ENCODE data around the gene DOCK10.
A peak's percentile ranks its signal among the peaks of the same experiment; 100 is the strongest.

Gene DOCK10

GRCh38 chr2:225009768-225010167 is 32.5 kb downstream of the DOCK10 start:
- no peak for DNase-seq

- no peak for DNase-seq
Observed at GRCh38 chr2:225008935-225009334, 33.3 kb downstream of the DOCK10 start.

- DNase-seq: no peak
Observed at GRCh38 chr2:225008179-225008856, 34.0 kb downstream of the DOCK10 start.

- DNase-seq: no peak
Observed at GRCh38 chr2:225006730-225007129, 35.5 kb downstream of the DOCK10 start.

GRCh38 chr2:225004597-225004996 is 37.7 kb downstream of the DOCK10 start:
- no peak for DNase-seq

GRCh38 chr2:225002656-225003045 is 39.6 kb downstream of the DOCK10 start:
- peak; percentile 5 for DNase-seq

- peak; percentile 17 for DNase-seq
Observed at GRCh38 chr2:225002039-225002655, 40.1 kb downstream of the DOCK10 start.

- no peak for DNase-seq
Observed at GRCh38 chr2:224999754-225000153, 42.5 kb downstream of the DOCK10 start.

- no peak for DNase-seq
Observed at GRCh38 chr2:224999321-224999720, 42.9 kb downstream of the DOCK10 start.

- no peak for DNase-seq
Observed at GRCh38 chr2:224997802-224998201, 44.5 kb downstream of the DOCK10 start.

GRCh38 chr2:224995419-224995818 is 46.8 kb downstream of the DOCK10 start:
- DNase-seq: no peak

- no peak for DNase-seq
Observed at GRCh38 chr2:224994242-224994823, 47.9 kb downstream of the DOCK10 start.

GRCh38 chr2:224990710-224991109 is 51.6 kb downstream of the DOCK10 start:
- DNase-seq: no peak

GRCh38 chr2:224987733-224988132 is 54.5 kb downstream of the DOCK10 start:
- DNase-seq: no peak

- DNase-seq: no peak
Observed at GRCh38 chr2:224986477-224986876, 55.8 kb downstream of the DOCK10 start.

- DNase-seq: no peak
Observed at GRCh38 chr2:224984637-224985036, 57.6 kb downstream of the DOCK10 start.

GRCh38 chr2:224983712-224984554 is 58.3 kb downstream of the DOCK10 start:
- DNase-seq: peak; percentile 70

- DNase-seq: no peak
Observed at GRCh38 chr2:224982910-224983711, 59.2 kb downstream of the DOCK10 start.

- no peak for DNase-seq
Observed at GRCh38 chr2:224982226-224982625, 60.0 kb downstream of the DOCK10 start.

GRCh38 chr2:224976629-224977525 is 65.4 kb downstream of the DOCK10 start:
- no peak for DNase-seq

- DNase-seq: no peak
Observed at GRCh38 chr2:224975761-224976160, 66.5 kb downstream of the DOCK10 start.
